Common myeloid progenitor, CD34-positive (primary cell): ENCODE data around the gene ZNF664.

Experiments used
- CTCF ChIA-PET: fragments of 350-600 bp; sonication (Branson Sonifier 250); formaldehyde crosslinking; loops from one replicate; lab custom pipeline; 2021; ENCODE audit warnings: antibody characterized with exemption; lab: Charles Lee
- POLR2A ChIA-PET: fragments of 350-600 bp; sonication (Branson Sonifier 250); formaldehyde crosslinking; loops from one replicate; lab custom pipeline; 2021; ENCODE audit warnings: antibody characterized with exemption; lab: Charles Lee
- DNase-seq, 3 donors: peaks; one replicate each; pipeline versions ENCODE4 v3.0.0 to v3.0.0-alpha.2; 2013
- H3K27ac ChIP-seq, 2 experiments: 1 replicate in 1 of 2; 2 replicates in 1 of 2; pipeline ENCODE4 v1.7.0; 2013; ENCODE audit warnings: inconsistent platforms in 2 of 2, low read length in 2 of 2, mild to moderate bottlenecking in 2 of 2, low read depth in 1 of 2, moderate library complexity in 1 of 2; ENCODE audit not compliant: severe bottlenecking in 2 of 2, insufficient read depth in 1 of 2, poor library complexity in 1 of 2
- H3K27me3 ChIP-seq, 5 experiments: replicated peaks in 2 of 5; 1 replicate in 3 of 5; 2 replicates in 2 of 5; pipeline versions ENCODE4 v1.6.1 to v1.7.0; 2013; ENCODE audit warnings: low read length in 4 of 5, mild to moderate bottlenecking in 2 of 5, moderate library complexity in 2 of 5, inconsistent platforms in 1 of 5; ENCODE audit not compliant: insufficient read depth in 5 of 5, control insufficient read depth in 4 of 5
- H3K36me3 ChIP-seq, 4 experiments: 1 replicate in 2 of 4; 2 replicates in 2 of 4; pipeline versions ENCODE4 v1.6.1 to v1.7.0; 2013; ENCODE audit warnings: low read length in 3 of 4, control low read depth in 1 of 4, mild to moderate bottlenecking in 1 of 4; ENCODE audit not compliant: control insufficient read depth in 4 of 4, insufficient read depth in 4 of 4
- H3K4me1 ChIP-seq, 4 experiments: 1 replicate in 3 of 4; 2 replicates in 1 of 4; pipeline versions ENCODE4 v1.6.1 to v1.7.1; 2013; ENCODE audit warnings: low read length in 3 of 4, mild to moderate bottlenecking in 3 of 4, control low read depth in 1 of 4, inconsistent platforms in 1 of 4, moderate library complexity in 1 of 4; ENCODE audit not compliant: control insufficient read depth in 4 of 4, insufficient read depth in 4 of 4; ENCODE audit errors: control extremely low read depth in 1 of 4
- H3K4me3 ChIP-seq, 7 experiments: 1 replicate in 4 of 7; 2 replicates in 3 of 7; pipeline versions ENCODE4 v1.5.1 to v1.7.0; 2013; ENCODE audit warnings: mild to moderate bottlenecking in 7 of 7, low read length in 6 of 7, moderate library complexity in 6 of 7, inconsistent platforms in 2 of 7, low read depth in 2 of 7, control low read depth in 1 of 7; ENCODE audit not compliant: insufficient read depth in 4 of 7, control insufficient read depth in 1 of 7; ENCODE audit errors: extremely low read depth in 1 of 7
- H3K9me3 ChIP-seq, 5 experiments: 1 replicate in 4 of 5; 2 replicates in 1 of 5; pipeline versions ENCODE4 v1.6.1 to v1.7.1; 2013; ENCODE audit warnings: low read length in 4 of 5, mild to moderate bottlenecking in 2 of 5, inconsistent platforms in 1 of 5, low read depth in 1 of 5, moderate library complexity in 1 of 5; ENCODE audit not compliant: control insufficient read depth in 4 of 5, insufficient read depth in 2 of 5; ENCODE audit errors: control extremely low read depth in 1 of 5
- WGBS: methylation state at CpG from one replicate; pipeline ENCODE4 v1.1.5; 2013; ENCODE audit not compliant: insufficient coverage; 5-methylcytosine and 5-hydroxymethylcytosine counted together

The ZNF664 gene

DNA sequence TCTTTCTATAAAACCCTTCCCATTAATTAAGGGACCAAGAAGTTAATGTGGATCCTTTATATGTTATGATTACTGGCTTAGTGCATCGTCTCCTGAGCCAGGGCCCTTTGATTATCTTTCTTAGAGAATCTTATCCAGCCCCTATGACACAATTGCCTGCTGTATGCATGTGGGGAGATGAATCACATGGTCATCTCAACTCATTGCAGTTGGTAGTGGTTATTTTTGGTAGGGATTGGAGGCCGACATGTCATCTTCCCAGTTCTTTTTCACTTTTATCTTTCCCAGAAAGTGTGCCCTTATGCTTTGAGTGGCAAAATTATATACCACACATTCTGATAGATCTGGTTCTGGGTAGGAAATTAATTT, 26.0 kb downstream of the ZNF664 start:
- Histone ChIP-seq H3K4me1 (peaks cover 0 to 2% (median 1%) of the 10 kb centered on the region in 4 experiments), H3K4me3 (no peak overlapping the region), H3K9me3 (no peaks in the 10 kb centered on the region), H3K27ac (peak overlapping the region in 1 of 2 experiments; percentile 5), H3K27me3 (no peaks in the 10 kb centered on the region), H3K36me3 (peaks cover 11 to 56% (median 22%) of the 10 kb centered on the region in 4 experiments)
- CTCF ChIA-PET, result interaction anchor here (4.7 kb wide), 1 partner anchor 13 kb away, joined by 43 read pairs; no protein-coding TSS in a partner anchor
- POLR2A ChIA-PET, result no interaction called here
- no peak for DNase-seq
- no CpG with 5 or more reads among the region's 2 CpGs for WGBS

DNA sequence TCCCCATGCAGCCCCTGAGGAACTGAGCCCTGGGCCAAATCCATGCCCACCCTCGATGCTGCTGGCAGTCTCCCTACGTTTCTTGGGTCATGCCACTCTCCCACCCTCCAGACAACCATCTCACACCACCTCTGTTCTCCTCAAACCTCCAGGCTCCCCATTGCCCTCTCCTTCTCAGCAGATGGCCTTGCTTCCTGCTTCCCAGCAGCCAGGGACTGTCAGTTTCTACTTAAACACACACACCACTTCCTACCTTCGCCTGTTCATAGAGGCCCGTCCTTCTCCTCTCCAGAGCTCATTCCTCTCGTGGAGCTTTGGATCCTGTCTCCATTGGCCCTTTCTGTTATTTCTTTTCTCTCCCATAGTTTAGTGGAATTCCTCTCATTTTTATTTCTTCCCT, 27.1 kb downstream of the ZNF664 start:
- Histone ChIP-seq H3K4me3 (no peak overlapping the region), H3K27me3 (no peaks in the 10 kb centered on the region), H3K9me3 (no peaks in the 10 kb centered on the region), H3K27ac (no peak overlapping the region), H3K4me1 (peaks cover 0 to 2% (median 1%) of the 10 kb centered on the region in 4 experiments), H3K36me3 (peaks cover 12 to 62% (median 25%) of the 10 kb centered on the region in 4 experiments)
- ChIA-PET POLR2A (no interaction called here), CTCF (interaction anchor here (0.8 to 1.4 kb wide), 4 partner anchors 11 to 16 kb away, joined by 3 to 6 read pairs (median 4); no protein-coding TSS in a partner anchor)
- DNase-seq, result no peak
- WGBS, result 89% methylated on average over 4 of the region's 5 CpGs

DNA sequence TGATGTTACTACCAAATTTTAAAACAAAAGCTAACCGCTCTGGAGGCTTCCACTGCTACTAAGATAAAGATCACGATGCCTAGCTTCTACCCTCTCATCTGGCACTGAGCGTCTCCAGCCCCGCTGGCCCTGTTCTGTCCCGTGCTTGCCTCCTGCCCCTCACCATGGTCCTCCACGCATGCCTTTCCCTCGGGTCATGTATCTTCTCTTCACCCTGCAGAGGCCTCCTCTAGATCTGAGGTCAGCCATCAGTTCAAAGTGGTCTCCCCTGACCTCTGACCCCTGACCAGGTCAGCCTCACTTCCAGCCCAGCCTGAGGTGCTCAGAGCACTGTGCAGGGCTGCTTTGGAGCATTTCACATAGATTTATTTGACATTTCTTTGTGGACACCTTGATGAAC, 28.3 kb downstream of the ZNF664 start:
- WGBS, result 95% methylated on average over 7 of the region's 7 CpGs

DNA sequence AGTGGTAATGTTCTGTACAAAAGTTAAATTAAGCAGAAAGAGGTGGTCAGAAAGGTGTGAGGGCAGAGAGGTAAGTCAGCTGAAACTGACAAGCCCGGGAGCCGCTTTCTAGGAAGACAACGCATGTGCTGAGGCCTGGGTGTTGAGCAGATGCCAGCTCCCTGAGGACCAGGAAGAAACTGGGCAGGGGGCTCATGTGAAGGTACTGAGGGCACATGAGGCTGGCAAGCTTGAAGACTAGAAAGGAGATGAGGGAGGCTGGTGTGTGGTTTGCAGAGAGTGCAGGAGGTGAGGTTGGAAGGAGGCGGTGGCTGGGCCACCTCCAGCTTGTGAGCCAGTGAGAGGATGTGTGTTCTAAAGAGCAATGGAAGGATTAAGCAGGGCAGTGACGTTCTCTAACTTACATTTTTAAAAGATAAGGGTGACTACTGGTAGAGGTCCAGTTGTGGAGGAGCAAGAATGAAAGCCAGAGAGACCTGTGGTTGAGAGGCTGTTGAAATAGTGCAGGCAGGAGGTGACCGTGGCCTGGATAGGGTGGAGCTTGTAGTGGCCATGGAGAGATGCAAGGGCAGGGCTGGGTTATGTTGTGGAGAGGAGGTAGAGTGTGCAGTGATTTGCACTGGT, 29.1 kb downstream of the ZNF664 start:
- Histone ChIP-seq H3K9me3 (no peaks in the 10 kb centered on the region), H3K4me1 (peaks cover 5 to 20% (median 17%) of the 10 kb centered on the region in 4 experiments), H3K27ac (no peak overlapping the region), H3K27me3 (no peaks in the 10 kb centered on the region), H3K36me3 (peaks cover 12 to 59% (median 23%) of the 10 kb centered on the region in 4 experiments), H3K4me3 (no peak overlapping the region)
- POLR2A ChIA-PET, result no interaction called here
- CTCF ChIA-PET, result interaction anchor here (0.7 to 2.3 kb wide), 5 partner anchors 11 to 30 kb away, joined by 3 to 7 read pairs (median 3); no protein-coding TSS in a partner anchor
- 95% methylated on average over 5 of the region's 6 CpGs for WGBS
- no peak for DNase-seq

More for the DNA sequence above, 28.3 kb downstream of the ZNF664 start:
- Histone ChIP-seq H3K4me3 (no peak overlapping the region), H3K27me3 (no peaks in the 10 kb centered on the region), H3K27ac (no peak overlapping the region), H3K9me3 (no peaks in the 10 kb centered on the region), H3K36me3 (peaks cover 12 to 59% (median 23%) of the 10 kb centered on the region in 4 experiments), H3K4me1 (peaks cover 5 to 12% (median 11%) of the 10 kb centered on the region in 4 experiments)
- CTCF ChIA-PET, result interaction anchor here (1.2 to 2.3 kb wide), 4 partner anchors 12 to 31 kb away, joined by 3 to 7 read pairs (median 4); no protein-coding TSS in a partner anchor
- no peak for DNase-seq
- POLR2A ChIA-PET, result no interaction called here

DNA sequence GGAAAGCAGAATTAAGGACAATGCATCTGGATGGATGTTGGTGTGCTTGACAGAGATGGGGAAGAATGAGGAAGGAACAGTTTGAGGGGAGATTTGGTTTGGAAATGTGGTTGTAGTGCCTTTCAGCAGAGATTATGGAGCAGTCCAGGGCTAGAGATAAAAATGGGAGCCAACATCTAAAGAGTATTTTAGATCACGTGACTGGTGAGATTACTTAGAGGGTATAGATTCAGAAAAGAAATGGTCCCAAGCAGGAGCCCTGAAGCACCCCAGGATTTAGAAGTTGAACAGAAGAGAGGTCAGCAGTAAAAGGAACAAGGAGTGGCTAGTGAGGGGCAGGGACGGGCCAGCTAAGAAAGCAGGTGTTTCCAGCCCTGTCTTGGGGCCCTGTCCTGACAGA, 29.6 kb downstream of the ZNF664 start:
- Histone ChIP-seq H3K4me3 (no peak overlapping the region), H3K36me3 (peaks cover 12 to 58% (median 24%) of the 10 kb centered on the region in 4 experiments), H3K9me3 (no peaks in the 10 kb centered on the region), H3K4me1 (peaks cover 5 to 25% (median 21%) of the 10 kb centered on the region in 4 experiments), H3K27ac (no peak overlapping the region), H3K27me3 (no peaks in the 10 kb centered on the region)
- WGBS, result 92% methylated on average over 2 of the region's 2 CpGs
- ChIA-PET CTCF (interaction anchor here (0.7 to 2.3 kb wide), 5 partner anchors 11 to 25 kb away, joined by 3 to 7 read pairs (median 3); no protein-coding TSS in a partner anchor), POLR2A (no interaction called here)
- DNase-seq, result no peak

DNA sequence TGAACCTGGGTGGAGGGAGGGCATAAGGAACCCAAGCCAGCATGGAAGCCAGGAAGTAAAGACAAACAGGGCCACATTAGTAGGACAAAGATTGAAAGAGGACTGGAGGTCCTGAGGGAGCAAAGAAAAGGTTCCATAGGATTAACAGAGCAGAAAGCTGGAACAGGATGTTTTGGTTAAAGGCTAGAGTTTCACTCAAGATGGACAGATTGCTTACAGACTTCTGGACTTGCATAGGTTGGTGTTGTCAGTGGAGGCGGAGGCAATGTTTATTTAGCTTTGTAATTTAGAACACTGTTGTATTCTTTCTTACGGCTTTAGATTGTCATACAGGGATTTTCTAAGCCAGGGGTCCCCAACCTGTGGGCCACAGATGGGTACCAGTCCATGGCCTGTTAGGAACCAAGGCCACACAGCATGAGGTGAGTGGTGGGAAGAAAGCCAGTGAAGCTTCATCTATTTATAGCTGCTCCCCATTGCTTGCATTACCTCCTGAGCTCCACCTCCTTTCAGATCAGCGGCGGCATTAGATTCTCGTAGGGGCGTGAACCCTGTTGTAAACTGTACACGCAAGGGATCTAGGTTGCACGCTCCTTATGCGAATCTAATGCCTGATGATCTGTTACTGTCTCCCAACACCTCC, 31.3 kb downstream of the ZNF664 start:
- Histone ChIP-seq H3K4me3 (no peak overlapping the region), H3K27ac (no peak overlapping the region), H3K27me3 (no peaks in the 10 kb centered on the region), H3K36me3 (peaks cover 8 to 43% (median 16%) of the 10 kb centered on the region in 4 experiments), H3K4me1 (peaks cover 8 to 32% (median 29%) of the 10 kb centered on the region in 4 experiments), H3K9me3 (no peaks in the 10 kb centered on the region)
- POLR2A ChIA-PET, result no interaction called here
- DNase-seq, result no peak
- CTCF ChIA-PET, result interaction anchor here (0.6 to 4.6 kb wide), 6 partner anchors 14 to 100 kb away, joined by 3 to 19 read pairs (median 5); no protein-coding TSS in a partner anchor
- 94% methylated on average over 5 of the region's 9 CpGs for WGBS
